ENCODE data around the gene MLC1.

Gene MLC1

GRCh38 chr22:50074551-50075530 is 10.4 kb downstream of the MLC1 start:
- FAIRE-seq, result no peak

DNA sequence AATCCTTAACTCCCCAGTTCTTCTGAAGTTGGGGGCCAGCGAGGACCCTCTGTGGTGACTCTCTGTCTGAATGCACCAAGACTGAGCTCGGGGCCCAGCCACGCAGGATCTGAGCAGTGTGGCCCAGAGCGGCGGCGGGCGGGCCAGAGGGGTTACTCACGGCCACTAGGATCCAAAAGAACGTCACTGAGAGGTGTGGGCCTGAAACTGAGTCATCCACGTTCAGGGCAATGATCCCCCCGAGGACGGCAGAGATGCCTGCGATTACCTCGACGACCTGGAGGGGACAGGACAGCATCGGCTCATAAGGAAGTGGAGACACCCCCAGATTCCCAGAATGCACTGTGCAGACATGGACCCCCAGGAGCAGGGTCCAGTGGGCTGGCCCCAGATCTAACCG is 11.2 kb downstream of the MLC1 start:
- FAIRE-seq, result no peak

DNA sequence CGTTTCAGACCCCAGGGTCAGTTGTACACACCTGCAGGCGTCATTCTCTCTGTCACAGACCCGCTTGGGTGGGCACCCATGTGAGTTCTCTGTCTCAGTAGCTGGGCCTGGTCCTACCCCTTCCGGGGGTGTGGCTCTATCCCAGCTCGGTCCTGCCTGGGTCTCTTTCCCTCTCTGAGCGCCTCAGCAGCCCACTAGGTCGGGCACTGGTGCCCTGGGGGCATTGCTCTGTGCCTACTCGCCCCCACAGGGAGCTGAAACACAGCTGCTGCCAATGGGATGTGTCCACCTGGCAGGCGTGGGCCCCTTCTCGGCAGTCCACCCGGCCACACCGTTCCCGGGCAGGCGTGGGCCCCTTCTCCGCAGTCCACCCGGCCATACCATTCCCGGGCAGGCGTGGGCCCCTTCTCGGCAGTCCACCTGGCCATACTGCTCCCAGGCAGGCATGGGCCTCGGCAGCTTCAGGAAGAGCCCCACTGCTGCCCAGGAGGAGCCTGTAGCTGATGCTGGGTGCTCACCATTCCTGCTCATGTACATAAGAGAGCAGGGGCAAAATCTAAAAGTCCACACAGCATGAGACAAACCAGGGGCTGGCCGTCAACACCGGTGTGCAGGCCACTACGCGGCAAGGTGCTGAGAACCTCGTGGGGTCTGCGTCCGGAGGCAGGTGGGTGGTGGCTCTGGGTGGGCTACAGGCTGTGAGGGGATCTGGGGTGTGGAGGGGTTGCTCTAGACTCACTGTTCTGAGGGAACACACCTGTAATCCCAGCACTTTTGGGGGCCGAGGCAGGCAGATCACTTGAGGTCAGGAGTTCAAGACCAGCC is 12.3 kb downstream of the MLC1 start:
- FAIRE-seq, result no peak

- FAIRE-seq, result no peak
Observed at GRCh38 chr22:50072167-50072555, 13.1 kb downstream of the MLC1 start.

GRCh38 chr22:50071432-50072166 is 13.6 kb downstream of the MLC1 start:
- no peak for FAIRE-seq

- no peak for FAIRE-seq
Observed at GRCh38 chr22:50070366-50070765, 14.9 kb downstream of the MLC1 start.

GRCh38 chr22:50068096-50068495 is 17.1 kb downstream of the MLC1 start:
- FAIRE-seq, result no peak

DNA sequence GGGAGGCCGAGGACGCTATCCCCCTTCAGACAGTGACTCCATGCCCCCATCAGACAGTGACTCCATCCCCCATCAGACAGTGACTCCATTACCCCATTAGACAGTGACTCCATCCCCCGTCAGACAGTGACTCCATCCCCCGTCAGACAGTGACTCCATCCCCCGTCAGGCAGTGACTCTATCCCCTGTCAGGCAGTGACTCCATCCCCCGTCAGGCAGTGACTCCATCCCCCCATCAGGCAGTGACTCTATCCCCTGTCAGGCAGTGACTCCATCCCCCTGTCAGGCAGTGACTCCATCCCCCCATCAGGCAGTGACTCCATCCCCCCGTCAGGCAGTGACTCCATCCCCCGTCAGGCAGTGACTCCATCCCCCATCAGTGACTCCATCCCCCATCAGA is 18.0 kb downstream of the MLC1 start:
- no peak for FAIRE-seq

GRCh38 chr22:50064453-50064852 is 20.8 kb downstream of the MLC1 start:
- no peak for FAIRE-seq

- FAIRE-seq, result no peak
Observed at GRCh38 chr22:50063589-50064393, 21.4 kb downstream of the MLC1 start.

DNA sequence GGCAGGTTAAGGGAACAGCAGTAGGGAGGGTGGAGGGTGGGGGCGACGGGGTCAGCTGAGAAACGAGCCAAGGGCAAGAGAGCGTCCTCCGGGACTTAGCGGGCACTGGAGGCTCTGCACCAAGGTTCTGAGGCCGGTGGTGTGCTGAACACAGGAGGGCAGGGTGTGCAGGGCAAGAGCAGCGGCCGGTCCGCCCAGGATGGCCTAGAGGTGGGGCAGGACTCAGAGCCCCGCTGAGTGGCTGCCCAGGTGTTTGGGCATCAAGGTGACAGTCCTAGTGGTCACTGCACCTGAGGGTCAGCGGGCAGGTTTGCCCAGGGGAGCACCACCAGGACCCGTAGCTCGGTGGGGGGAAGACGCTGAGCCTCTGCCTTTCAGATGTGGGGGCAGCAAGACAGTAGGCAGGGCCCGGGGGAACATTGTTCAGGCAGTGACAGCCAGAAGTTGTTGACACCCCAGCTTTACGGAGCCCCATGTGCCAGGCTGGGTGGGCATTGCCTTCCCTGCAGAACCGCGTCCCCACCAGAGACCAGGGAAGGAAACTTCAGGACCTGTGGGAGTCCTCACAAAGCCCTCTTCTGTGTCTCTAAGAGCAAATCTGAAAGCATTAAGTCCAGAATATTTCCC is 22.6 kb downstream of the MLC1 start:
- FAIRE-seq, result no peak

DNA sequence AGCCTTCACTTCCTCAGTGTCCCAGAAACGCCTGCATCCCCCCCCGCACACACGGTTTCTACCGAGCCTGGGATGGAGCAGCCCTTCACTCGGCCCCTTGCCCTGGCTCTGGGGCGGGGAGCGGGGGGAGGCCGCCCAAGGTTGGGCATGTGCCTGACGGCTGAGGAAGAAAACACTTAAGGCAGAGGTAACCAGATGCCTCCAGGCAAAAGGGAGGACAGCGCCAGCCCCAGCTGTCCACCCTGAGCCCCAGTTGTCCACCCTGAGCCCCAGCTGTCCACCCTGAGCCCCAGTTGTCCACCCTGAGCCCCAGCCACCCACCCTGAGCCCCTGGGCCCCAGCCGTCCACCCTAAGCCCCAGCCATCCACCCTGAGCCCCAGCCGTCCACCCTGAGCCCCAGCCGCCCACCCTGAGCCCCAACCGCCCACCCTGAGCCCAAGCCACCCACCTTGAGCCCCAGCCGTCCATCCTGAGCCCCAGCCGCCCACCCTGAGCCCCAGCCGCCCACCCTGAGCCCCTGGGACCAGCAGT is 23.3 kb downstream of the MLC1 start:
- FAIRE-seq, result no peak

DNA sequence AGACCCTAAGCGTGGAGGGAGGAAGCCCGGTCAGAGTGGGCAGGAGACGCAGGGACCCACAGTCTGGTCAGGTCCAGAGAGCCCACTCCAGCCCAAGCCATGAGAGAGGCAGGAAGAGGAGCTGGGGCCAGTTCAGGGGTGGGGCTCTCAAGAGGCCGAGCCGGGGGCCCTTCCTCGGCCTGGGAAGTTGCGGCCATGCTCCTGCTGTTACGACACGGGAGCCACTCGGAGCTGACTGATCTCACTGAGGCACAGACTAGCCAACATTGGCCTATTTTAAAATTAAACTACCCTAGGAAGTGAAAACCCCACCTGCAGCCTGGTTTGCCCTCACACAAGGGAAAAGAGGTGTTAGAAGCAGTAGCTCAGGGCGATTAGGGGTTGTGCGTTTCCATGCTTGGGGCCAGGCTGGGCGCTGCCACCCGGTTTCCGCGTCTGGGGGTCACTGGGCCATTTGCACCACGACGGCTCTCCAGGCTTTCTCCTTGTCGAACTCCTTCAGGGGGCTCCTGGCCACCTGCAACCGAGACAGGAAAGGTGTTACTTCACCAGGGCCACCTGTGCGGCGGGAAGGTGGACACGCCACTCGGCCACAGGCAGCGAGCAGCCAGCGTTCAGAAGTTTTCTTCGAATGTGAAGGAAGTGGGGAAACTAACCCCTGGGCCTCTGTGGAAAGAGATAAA is 23.9 kb downstream of the MLC1 start:
- FAIRE-seq, result no peak

DNA sequence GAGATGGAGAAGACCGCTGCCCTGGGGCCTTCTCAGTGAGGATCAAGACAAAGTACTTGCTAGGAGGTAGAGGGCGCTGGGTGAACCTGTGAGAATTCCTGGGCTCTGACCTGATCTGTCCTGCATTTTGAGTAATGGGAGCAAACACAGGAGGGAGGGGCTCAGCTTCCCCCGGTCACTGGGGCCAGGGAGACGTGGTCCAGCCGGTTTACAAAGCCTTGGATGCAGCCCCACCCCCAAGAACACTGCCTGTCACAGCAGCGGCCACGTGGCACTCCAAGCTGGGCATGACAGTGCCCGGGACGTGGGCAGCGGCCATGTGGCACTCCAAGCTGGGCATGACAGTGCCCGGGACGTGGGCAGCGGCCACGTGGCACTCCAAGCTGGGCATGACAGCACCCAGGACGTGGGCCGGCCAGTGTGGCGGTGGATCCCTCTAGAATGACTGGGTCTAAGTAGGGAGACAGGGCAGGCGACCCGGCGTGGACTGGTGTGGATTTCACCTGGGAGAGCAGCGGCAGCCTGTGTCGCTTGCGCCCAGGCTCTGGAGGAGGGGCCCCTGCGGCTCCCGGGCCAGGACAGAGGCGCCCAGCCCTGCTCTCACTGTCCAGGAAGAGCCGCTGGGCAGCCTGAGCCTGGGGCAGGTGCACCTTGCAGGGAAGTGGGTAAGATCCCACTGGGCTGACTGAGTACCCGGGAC is 24.6 kb downstream of the MLC1 start:
- no peak for FAIRE-seq

DNA sequence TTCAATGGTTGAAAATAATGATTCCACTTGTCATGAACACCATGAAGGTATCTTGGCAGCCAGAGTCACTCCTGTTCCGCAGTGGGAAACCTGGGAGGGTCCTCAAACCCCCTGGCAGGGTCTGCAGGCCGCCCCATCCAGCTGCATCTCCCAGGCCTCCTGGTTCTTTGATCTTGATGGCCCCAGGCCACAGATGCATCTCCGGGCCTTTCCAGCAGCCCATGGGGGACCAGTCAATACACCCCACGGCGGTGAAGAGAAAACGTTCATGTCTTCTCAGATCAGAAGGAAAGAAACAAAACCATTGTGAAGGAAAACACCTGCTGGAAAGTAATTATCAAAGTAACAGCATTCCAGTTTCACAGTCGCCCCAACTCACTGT is 25.4 kb downstream of the MLC1 start:
- FAIRE-seq, result no peak

DNA sequence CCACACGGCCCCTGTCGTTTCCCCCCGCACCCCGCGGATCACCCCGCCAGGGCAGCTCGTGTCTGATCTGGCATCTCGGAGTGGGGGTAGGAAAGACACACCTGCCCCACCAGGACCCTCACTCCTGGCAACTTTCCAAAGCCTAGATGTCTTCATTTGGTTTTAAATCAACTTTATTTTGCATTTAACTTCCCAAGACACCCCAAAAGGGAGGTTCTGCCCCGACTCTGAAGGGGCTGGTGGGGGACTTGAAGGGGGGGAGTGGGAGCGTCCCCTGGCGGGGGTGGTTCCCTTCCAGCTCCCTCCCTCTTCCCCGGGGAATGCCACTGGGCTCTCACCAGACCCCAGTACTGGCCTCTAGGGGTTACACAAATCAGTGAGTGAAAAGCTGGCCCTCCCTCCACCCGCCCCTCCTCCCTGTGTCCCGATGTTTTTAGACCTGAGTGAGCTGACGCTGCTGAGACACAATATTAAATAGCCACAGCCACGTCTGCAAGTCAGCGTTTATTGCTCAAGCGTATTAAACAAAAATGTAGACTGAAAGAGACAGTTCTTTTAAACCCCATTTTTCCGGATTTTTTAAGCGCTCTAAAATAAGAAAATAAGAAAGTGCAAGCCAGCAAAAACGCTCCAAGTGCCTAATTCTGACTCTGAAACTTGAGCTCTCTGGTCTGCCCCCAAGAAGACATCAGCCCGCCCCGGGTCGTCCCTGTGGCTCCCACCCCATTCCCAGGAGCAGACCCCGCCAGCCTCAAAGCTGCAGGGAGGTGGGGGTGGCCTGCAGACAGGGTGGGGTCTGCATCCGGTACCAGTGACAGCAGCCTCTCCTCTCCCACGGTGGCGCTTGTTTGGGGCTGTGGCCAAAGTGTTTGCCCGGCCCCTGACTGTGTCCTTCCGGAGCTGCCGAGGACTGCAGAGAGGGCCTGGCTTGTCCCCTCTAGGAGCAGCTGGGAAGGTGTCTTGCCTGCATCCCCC is 26.0 kb downstream of the MLC1 start:
- no peak for FAIRE-seq

DNA sequence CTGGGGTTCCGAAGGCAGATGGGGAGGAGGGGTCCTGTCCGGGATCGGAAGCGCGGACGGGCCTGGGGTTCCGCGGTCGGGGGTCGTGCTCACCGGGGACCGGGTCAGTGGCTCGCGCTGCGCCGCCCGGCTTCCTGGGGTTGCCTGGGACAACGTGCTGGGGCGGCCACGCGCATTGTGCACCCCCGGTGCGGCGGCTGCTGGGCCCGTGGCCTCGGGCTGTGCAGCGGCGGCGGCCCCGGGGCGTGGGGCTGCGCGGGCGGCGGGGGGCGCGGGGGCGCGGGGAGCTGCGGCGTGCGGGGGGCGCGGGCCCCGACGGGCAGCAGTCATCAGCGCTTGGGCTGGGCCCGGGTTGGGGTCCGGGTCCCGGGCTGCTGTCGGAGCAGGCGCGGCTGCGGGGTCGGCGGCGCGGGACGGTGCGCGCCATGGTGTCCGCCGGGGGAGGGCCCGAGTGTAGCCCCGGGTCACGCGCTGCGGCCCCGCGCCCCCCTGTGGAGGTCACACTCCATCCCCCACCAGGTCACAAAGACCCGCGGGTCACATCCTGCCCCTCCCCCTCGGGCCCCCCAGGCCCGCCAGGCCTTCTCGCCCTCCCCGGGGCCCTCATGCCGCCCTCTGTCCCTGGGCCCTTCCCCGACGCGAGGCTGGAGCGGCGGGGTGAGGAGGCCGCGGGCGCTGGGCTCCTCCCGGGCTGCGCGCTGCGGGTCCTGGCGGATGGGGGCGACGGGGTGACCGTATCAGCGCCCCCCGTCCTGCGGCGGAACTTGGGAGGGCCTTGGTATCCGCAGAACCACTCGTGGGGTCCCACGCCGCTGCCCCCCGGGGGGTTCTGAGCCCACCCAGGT is 26.9 kb downstream of the MLC1 start, which contains the start of gene TTLL8:
TSS of gene TTLL8 (minus strand) at position 238 of the 845 bp plus-strand sequence.
- no peak for FAIRE-seq

Data from colon (tissue), 2 donors.